Breast epithelium (tissue), 4 donors: ENCODE measurements around the gene CBX2. TPM values are rescaled to one million over a fixed set of nuclear protein-coding genes. Genes with fewer than 3 reads are reported as not detected.

Experiments
- DNase-seq, 2 donors: peaks; one replicate each; pipeline ENCODE4 v3.0.0-alpha.2; 2019; ENCODE audit warnings: low spot score in 2 of 2
- H3K27ac ChIP-seq, 2 donors: fragments of 200-600 bp; sonication (generic) in 1 of 2; one replicate each; pipeline ENCODE4 v1.5.1; 2016 to 2019; ENCODE audit warnings: mild to moderate bottlenecking in 1 of 2
- H3K27me3 ChIP-seq, 2 donors: fragments of 200-600 bp; sonication (generic) in 1 of 2; one replicate each; pipeline versions ENCODE4 v1.5.1 to v1.6.0; 2017 to 2019; ENCODE audit warnings: control low read depth in 1 of 2, mild to moderate bottlenecking in 1 of 2
- H3K36me3 ChIP-seq: fragments of 200-600 bp; one replicate; pipeline ENCODE4 v1.5.1; 2019
- H3K4me1 ChIP-seq, 2 donors: fragments of 200-600 bp; sonication (generic); one replicate each; pipeline ENCODE4 v1.5.1; 2016 to 2019; ENCODE audit warnings: control low read depth in 1 of 2
- H3K4me3 ChIP-seq, 3 donors: fragments of 200-600 bp; sonication (generic); 1 replicate in 2 of 3; 2 replicates in 1 of 3; pipeline ENCODE4 v1.5.1; 2016 to 2019; ENCODE audit warnings: mild to moderate bottlenecking in 3 of 3, moderate library complexity in 2 of 3
- H3K9me3 ChIP-seq, 2 donors: fragments of 200-600 bp; sonication (generic) in 1 of 2; one replicate each; pipeline ENCODE4 v1.5.1; 2016 to 2019; ENCODE audit warnings: control low read depth in 1 of 2
- POLR2A ChIP-seq: fragments of 450-650 bp; IDR thresholded peaks from one replicate; pipeline ENCODE4 v1.6.1; 2016; ENCODE audit warnings: antibody characterized with exemption, mild to moderate bottlenecking, moderate library complexity
- POLR2AphosphoS5 ChIP-seq, 3 donors: sonication (generic); formaldehyde crosslinking; IDR thresholded peaks; one replicate each; pipeline ENCODE4 v1.6.1; 2017; ENCODE audit warnings: antibody characterized with exemption in 3 of 3
- intact Hi-C: fragments of 100-400 bp; cut with DNase I; formaldehyde crosslinking; loops from one replicate; pipeline ENCODE4 v1.15.1; 2023; ENCODE audit warnings: low total_unique reads
- total RNA-seq, 3 donors: library from RNA; depleted of rRNA; stranded (reverse); fragments of >200 nt; gene quantifications; one replicate each; pipeline ENCODE4 v1.1.0, GENCODE V29; 2016
- TF ChIP-seq, protein P1 (sequence below), 3 donors: fragments of 450-650 bp; IDR thresholded peaks; one replicate each; pipeline ENCODE4 v1.5.1; 2016 to 2017; ENCODE audit warnings: antibody characterized with exemption in 3 of 3, mild to moderate bottlenecking in 3 of 3, moderate library complexity in 3 of 3

The CBX2 gene
- total RNA-seq, 3 donors from 2014 or later, result 1.2 to 2.2 (median 2.0) TPM

DNA sequence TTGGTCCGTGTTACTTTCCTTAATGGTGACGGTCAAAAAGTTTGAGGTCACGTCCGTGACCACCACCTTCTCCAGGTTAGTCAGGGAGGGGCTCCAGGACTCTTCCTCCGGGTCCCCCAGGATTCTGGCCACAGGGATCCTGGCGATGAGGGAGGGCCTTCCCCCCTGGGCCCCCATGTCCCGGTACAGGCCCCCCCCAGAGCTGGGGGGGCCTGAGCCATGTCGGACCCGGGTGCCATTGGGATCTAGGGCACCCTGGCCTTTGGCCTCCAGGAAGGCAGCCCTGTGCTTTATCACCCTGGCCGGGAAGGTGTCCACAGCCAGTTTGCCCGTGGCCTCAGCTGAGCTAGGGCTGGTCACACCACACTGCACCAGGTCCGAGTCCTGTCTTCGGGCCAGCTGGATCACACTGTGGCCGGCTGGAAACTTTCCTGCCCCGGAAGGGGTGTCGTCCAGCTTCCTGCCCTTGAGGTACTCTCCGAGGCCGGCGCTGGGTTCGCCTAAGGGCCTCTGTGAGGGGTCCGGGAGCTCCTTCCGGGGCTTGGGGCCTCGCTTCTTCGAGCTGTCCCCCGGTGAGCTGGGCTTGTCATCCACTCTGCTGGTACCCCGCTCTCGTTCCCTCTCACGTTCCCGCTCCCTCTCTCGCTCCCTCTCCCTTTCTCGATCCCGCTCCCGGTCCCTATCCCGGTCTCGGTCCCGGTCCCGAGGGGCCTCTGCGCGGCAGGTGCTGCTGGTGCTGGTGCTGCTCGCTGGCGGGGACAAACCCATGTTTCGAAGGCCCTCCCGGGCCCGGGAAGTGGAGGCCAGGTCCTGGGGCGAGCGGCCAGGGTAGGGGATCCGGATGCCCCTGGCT lies 16.9 kb downstream of the CBX2 start:
- peaks cover 20 to 60% of the 10 kb centered on the region in 2 donors for H3K27me3 ChIP-seq
- peaks cover 3 to 23% of the 10 kb centered on the region in 2 donors for H3K4me1 ChIP-seq
- H3K36me3 ChIP-seq, result no peaks in the 10 kb centered on the region
- H3K9me3 ChIP-seq, result no peaks in the 10 kb centered on the region
- no peak for DNase-seq
- no peak overlapping the region for H3K4me3 ChIP-seq
- TF ChIP-seq, protein P1, sequence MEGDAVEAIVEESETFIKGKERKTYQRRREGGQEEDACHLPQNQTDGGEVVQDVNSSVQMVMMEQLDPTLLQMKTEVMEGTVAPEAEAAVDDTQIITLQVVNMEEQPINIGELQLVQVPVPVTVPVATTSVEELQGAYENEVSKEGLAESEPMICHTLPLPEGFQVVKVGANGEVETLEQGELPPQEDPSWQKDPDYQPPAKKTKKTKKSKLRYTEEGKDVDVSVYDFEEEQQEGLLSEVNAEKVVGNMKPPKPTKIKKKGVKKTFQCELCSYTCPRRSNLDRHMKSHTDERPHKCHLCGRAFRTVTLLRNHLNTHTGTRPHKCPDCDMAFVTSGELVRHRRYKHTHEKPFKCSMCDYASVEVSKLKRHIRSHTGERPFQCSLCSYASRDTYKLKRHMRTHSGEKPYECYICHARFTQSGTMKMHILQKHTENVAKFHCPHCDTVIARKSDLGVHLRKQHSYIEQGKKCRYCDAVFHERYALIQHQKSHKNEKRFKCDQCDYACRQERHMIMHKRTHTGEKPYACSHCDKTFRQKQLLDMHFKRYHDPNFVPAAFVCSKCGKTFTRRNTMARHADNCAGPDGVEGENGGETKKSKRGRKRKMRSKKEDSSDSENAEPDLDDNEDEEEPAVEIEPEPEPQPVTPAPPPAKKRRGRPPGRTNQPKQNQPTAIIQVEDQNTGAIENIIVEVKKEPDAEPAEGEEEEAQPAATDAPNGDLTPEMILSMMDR (IDR thresholded peaks at IDR 0.05), result no peak
- no peak for TF ChIP-seq POLR2A
- intact Hi-C loops, result no loop called here
- no peak overlapping the region for H3K27ac ChIP-seq

DNA sequence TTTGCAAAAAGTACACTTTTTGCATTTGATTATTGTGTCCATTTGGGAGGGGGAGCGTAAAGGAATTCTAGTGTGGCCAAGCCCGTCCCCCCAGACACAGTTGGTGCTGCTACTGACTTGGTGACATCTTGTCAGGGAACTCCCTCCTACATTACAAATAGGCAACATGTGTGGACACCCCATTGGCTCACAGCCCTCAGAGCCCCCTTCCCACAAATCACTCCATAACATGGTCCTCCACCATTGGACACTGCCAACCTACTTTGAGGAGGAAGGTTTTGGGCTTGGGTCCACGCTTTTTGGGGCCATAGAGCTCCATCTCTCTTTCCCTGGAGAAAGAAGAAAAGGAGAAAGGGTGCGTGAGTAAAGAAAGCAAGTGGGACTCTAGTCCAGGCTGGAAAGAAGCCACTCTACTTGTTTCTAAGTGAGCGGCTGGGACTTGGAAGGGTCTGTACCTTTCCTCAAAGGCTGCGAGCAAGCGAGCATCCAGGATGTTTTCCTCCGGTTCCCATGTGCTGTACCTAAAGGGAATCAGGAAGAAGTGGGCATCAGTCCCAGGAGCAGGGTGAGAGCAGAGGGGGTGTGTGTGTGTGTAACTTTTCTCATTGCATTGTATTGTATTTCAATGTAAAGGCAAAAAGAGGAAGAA lies 18.0 kb downstream of the CBX2 start:
- Histone ChIP-seq H3K4me1 (peaks cover 3 to 24% of the 10 kb centered on the region in 2 donors), H3K36me3 (no peaks in the 10 kb centered on the region), H3K27ac (no peak overlapping the region), H3K27me3 (peaks cover 18 to 60% of the 10 kb centered on the region in 2 donors), H3K4me3 (peak overlapping the region; percentile 62 to 93 (median 76)), H3K9me3 (no peaks in the 10 kb centered on the region)
- TF ChIP-seq POLR2A, result no peak
- TF ChIP-seq, protein P1 (IDR thresholded peaks at IDR 0.05), result no peak
- TF ChIP-seq POLR2AphosphoS5 (IDR thresholded peaks at IDR 0.05), result no peak
- no peak for DNase-seq
- intact Hi-C loops, result no loop called here

GRCh38 chr17:79796444-79796762 lies 18.5 kb downstream of the CBX2 start:
- no peaks in the 10 kb centered on the region for H3K36me3 ChIP-seq
- peaks cover 3 to 28% of the 10 kb centered on the region in 2 donors for H3K4me1 ChIP-seq
- H3K27ac ChIP-seq, result peak overlapping the region in 1 of 2 donors; percentile 88
- peaks cover 17 to 60% of the 10 kb centered on the region in 2 donors for H3K27me3 ChIP-seq
- intact Hi-C loops, result no loop called here
- H3K9me3 ChIP-seq, result no peaks in the 10 kb centered on the region
- TF ChIP-seq, protein P1 (IDR thresholded peaks at IDR 0.05), result no peak
- no peak for TF ChIP-seq POLR2A
- TF ChIP-seq POLR2AphosphoS5 (IDR thresholded peaks at IDR 0.05), result no peak
- H3K4me3 ChIP-seq, result peak overlapping the region; percentile 62 to 93 (median 76)
- no peak for DNase-seq

- peak; percentile 46 to 67 (median 67) for TF ChIP-seq POLR2AphosphoS5 (IDR thresholded peaks at IDR 0.05)
- no peak for TF ChIP-seq POLR2A
- TF ChIP-seq, protein P1 (IDR thresholded peaks at IDR 0.05), result no peak
- Histone ChIP-seq H3K27ac (peak within 1 kb of the TSS; percentile 88 to 93), H3K4me3 (peak within 1 kb of the TSS; percentile 62 to 93 (median 76)), H3K36me3 (no peaks in the 10 kb centered on the region), H3K9me3 (no peaks in the 10 kb centered on the region), H3K4me1 (peaks cover 3 to 31% of the 10 kb centered on the region in 2 donors), H3K27me3 (peaks cover 17 to 60% of the 10 kb centered on the region in 2 donors)
- DNase-seq, result peak; percentile 99 to 100
- intact Hi-C loops, result no loop called here
Observed at GRCh38 chr17:79796763-79797491, 19.0 kb downstream of the CBX2 start, which contains the start of gene CBX8. Gene CBX8 (minus strand): TSS chr17:79797077. CDS start chr17:79796998, 79 bp downstream.
